ENCODE data around the gene LEMD1. TPM values are rescaled to one million over a fixed set of nuclear protein-coding genes. Genes with fewer than 3 reads are reported as not detected.

LEMD1 gene
- total RNA-seq, 2 experiments from 2014 or later, result not detected

GRCh38 chr1:205339717-205340116 is 82.1 kb downstream of the LEMD1 start:
- Histone ChIP-seq H3K9me3 (ENCODE audit: control insufficient read depth in 1 of 2, insufficient read depth in 1 of 2, low read length in 2 of 2) (peaks cover 0 to 3% of the 10 kb centered on the region in 2 experiments), H3K27ac (ENCODE audit: low read depth in 1 of 2, low read length in 2 of 2) (no peak overlapping the region), H3K4me1 (ENCODE audit: insufficient read depth, low read length) (peaks cover 17% of the 10 kb centered on the region), H3K4me3 (ENCODE audit: low read length) (no peak overlapping the region), H3K27me3 (ENCODE audit: control insufficient read depth in 1 of 2, insufficient read depth in 2 of 2, low read length in 2 of 2) (peaks cover 17 to 18% of the 10 kb centered on the region in 2 experiments), H3K36me3 (ENCODE audit: insufficient read depth, low read length) (no peaks in the 10 kb centered on the region)
- DNase-seq (no peak), ATAC-seq (ENCODE audit: poor library complexity) (no peak)
- POLR2A ChIA-PET, result no interaction called here
- Mint-ChIP-seq H3K27me3 (peaks cover 19% of the 10 kb centered on the region), H3K27ac (no peak overlapping the region), H3K4me3 (no peak overlapping the region), H3K4me1 (ENCODE audit: low read depth) (peaks cover 12% of the 10 kb centered on the region), H3K36me3 (ENCODE audit: low read depth) (no peaks in the 10 kb centered on the region), H3K9me3 (no peaks in the 10 kb centered on the region)
- TF ChIP-seq, protein P1, sequence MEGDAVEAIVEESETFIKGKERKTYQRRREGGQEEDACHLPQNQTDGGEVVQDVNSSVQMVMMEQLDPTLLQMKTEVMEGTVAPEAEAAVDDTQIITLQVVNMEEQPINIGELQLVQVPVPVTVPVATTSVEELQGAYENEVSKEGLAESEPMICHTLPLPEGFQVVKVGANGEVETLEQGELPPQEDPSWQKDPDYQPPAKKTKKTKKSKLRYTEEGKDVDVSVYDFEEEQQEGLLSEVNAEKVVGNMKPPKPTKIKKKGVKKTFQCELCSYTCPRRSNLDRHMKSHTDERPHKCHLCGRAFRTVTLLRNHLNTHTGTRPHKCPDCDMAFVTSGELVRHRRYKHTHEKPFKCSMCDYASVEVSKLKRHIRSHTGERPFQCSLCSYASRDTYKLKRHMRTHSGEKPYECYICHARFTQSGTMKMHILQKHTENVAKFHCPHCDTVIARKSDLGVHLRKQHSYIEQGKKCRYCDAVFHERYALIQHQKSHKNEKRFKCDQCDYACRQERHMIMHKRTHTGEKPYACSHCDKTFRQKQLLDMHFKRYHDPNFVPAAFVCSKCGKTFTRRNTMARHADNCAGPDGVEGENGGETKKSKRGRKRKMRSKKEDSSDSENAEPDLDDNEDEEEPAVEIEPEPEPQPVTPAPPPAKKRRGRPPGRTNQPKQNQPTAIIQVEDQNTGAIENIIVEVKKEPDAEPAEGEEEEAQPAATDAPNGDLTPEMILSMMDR (IDR thresholded peaks at IDR 0.05), result no peak
- intact Hi-C loops (cut with DNase I, micrococcal nuclease), result loop anchor here (5.0 to 10.0 kb wide), 4 partner anchors 148 to 315 kb away; partner anchors contain the start of gene ELK4 (in 1 of the 2)
- CTCF ChIA-PET, result interaction anchor here (0.5 to 1.1 kb wide), 2 partner anchors 66 to 395 kb away, joined by 3 to 4 read pairs; no protein-coding TSS in a partner anchor

- no peak overlapping the region for H3K4me3 ChIP-seq (ENCODE audit: low read length)
- intact Hi-C loops (cut with DNase I, micrococcal nuclease), result loop anchor here (5.0 to 10.0 kb wide), 3 partner anchors 148 to 296 kb away; partner anchors contain the start of gene ELK4 (in 1 of the 2)
- Mint-ChIP-seq H3K27me3 (peaks cover 14% of the 10 kb centered on the region), H3K27ac (no peak overlapping the region), H3K36me3 (ENCODE audit: low read depth) (no peaks in the 10 kb centered on the region), H3K9me3 (no peaks in the 10 kb centered on the region), H3K4me3 (no peak overlapping the region), H3K4me1 (ENCODE audit: low read depth) (peaks cover 8% of the 10 kb centered on the region)
- H3K27ac ChIP-seq (ENCODE audit: low read depth in 1 of 2, low read length in 2 of 2), result no peak overlapping the region
- no peak for DNase-seq
- no peak for ATAC-seq (ENCODE audit: poor library complexity)
- TF ChIP-seq, protein P1 (IDR thresholded peaks at IDR 0.05), result no peak
- H3K36me3 ChIP-seq (ENCODE audit: insufficient read depth, low read length), result no peaks in the 10 kb centered on the region
- CTCF ChIA-PET, result interaction anchor here (1.1 kb wide), 1 partner anchor 66 kb away, joined by 4 read pairs; no protein-coding TSS in a partner anchor
- POLR2A ChIA-PET, result no interaction called here
- H3K4me1 ChIP-seq (ENCODE audit: insufficient read depth, low read length), result peaks cover 12% of the 10 kb centered on the region
- peaks cover 12 to 13% of the 10 kb centered on the region in 2 experiments for H3K27me3 ChIP-seq (ENCODE audit: control insufficient read depth in 1 of 2, insufficient read depth in 2 of 2, low read length in 2 of 2)
- H3K9me3 ChIP-seq (ENCODE audit: control insufficient read depth in 1 of 2, insufficient read depth in 1 of 2, low read length in 2 of 2), result peaks cover 0 to 3% of the 10 kb centered on the region in 2 experiments
Measured at GRCh38 chr1:205339197-205339702, 82.6 kb downstream of the LEMD1 start.

DNA sequence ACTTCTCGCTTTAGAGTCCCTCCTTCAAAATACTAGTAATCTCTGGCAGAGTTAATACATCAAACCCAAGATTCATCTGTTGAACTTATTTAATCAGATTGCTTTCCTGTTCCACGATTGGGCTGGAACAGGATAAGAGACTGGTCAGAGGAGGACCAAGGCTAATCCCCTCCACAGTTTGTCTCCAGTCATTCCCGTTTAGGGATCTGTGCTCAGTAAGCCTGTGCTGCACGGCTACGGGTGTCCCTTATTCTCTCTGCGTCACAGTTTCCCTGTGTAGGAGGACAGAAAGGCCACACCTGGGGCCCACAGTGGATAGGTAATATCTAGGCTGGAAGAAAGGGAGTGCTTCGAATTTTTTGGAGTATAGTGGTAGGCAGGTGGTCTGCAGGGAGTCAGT is 83.8 kb downstream of the LEMD1 start:
- no peak for DNase-seq
- Histone ChIP-seq H3K4me3 (ENCODE audit: low read length) (no peak overlapping the region), H3K27me3 (ENCODE audit: control insufficient read depth in 1 of 2, insufficient read depth in 2 of 2, low read length in 2 of 2) (peaks cover 4 to 6% of the 10 kb centered on the region in 2 experiments), H3K36me3 (ENCODE audit: insufficient read depth, low read length) (no peaks in the 10 kb centered on the region), H3K4me1 (ENCODE audit: insufficient read depth, low read length) (no peaks in the 10 kb centered on the region), H3K9me3 (ENCODE audit: control insufficient read depth in 1 of 2, insufficient read depth in 1 of 2, low read length in 2 of 2) (peaks cover 0 to under 1% of the 10 kb centered on the region in 2 experiments), H3K27ac (ENCODE audit: low read depth in 1 of 2, low read length in 2 of 2) (no peak overlapping the region)
- TF ChIP-seq, protein P1 (IDR thresholded peaks at IDR 0.05), result no peak
- H3K4me3 Mint-ChIP-seq, result no peak overlapping the region
- peaks cover 5% of the 10 kb centered on the region for H3K4me1 Mint-ChIP-seq (ENCODE audit: low read depth)
- no peak for ATAC-seq (ENCODE audit: poor library complexity)
- H3K36me3 Mint-ChIP-seq (ENCODE audit: low read depth), result no peaks in the 10 kb centered on the region
- no peak overlapping the region for H3K27ac Mint-ChIP-seq
- ChIA-PET POLR2A (no interaction called here), CTCF (interaction anchor here (1.5 to 2.8 kb wide), 2 partner anchors 147 to 186 kb away, joined by 5 to 8 read pairs; no protein-coding TSS in a partner anchor)
- H3K27me3 Mint-ChIP-seq, result peaks cover 11% of the 10 kb centered on the region
- H3K9me3 Mint-ChIP-seq, result no peaks in the 10 kb centered on the region
- intact Hi-C loops (cut with DNase I, micrococcal nuclease), result loop anchor here (5.0 to 10.0 kb wide), 3 partner anchors 149 to 297 kb away; partner anchors contain the start of gene ELK4 (in 1 of the 2)

All from CD4-positive, alpha-beta T cell (primary cell).